GM20000 (cell line): Measurements from ENCODE around the gene MCM6.

Source experiments
- DNase-seq: peaks from one replicate; pipeline ENCODE4 v3.0.0; 2012; ENCODE audit warnings: low spot score
- CTCF ChIP-seq: IDR thresholded peaks from 2 replicates; pipeline ENCODE4 v1.5.1; 2012; ENCODE audit warnings: mild to moderate bottlenecking, control low read depth; ENCODE audit errors: extremely low read depth, missing control alignments

MCM6 gene

GRCh38 chr2:135832891-135833290 lies 43.4 kb downstream of the MCM6 start:
- no peak for DNase-seq
- no peak for TF ChIP-seq CTCF

GRCh38 chr2:135831180-135831812 lies 44.9 kb downstream of the MCM6 start:
- TF ChIP-seq CTCF, result no peak
- no peak for DNase-seq

GRCh38 chr2:135829378-135830135 lies 46.7 kb downstream of the MCM6 start:
- DNase-seq, result no peak
- TF ChIP-seq CTCF, result no peak

- TF ChIP-seq CTCF, result no peak
- no peak for DNase-seq
Measured at GRCh38 chr2:135826544-135826943, 49.7 kb downstream of the MCM6 start.

DNA sequence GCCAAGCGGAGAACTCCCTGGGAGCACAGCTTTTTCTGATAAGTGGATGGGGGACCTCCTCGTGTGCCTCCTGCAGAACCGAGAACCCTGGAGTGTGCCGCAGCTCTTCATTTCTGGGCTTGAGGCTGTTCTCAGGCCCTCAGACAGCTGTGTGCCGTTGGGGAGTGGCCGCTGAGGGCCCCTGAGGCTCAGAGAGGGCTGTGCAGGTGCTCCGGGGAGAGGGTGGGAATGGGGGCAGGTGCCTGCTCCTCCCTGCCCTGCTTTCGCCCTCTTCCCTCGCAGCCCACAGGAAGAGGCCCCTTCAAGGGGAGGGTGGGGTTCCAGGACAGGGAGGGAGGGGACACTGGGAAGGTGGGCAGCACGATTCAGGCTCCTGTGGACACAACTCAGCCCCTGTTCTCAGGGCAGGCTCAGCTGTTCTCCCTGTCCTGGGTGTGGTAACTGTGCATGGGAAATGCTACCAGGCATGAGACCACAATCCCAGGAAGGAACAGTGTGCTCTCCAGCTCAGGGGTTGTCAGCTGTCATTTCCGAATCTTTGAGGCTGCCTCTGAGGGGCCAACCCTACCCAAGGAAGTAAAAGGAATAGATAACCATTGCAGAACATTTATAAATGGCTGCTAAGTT lies 50.6 kb downstream of the MCM6 start:
- no peak for DNase-seq
- no peak for TF ChIP-seq CTCF

DNA sequence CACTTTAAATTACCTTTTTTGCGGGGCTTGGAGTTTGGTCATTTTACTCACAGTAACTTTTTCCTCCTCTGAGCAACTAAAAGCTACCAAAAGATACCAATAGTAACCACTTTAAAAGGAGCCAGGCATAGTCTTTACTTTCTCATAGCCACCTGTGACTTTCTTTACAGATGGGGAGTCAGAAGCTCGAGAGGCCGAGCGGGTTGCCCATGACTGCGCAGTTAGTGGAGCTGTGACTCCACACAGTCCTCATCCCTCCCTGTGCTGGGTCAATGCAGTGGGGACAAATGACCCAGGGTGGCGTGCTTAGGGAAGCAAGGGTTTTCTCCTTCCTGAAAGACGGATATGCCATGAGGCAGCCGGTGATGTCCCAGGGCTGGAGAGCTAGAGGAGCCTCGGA lies 51.1 kb downstream of the MCM6 start:
- TF ChIP-seq CTCF, result no peak

GRCh38 chr2:135822855-135823254 lies 53.4 kb downstream of the MCM6 start:
- no peak for DNase-seq
- TF ChIP-seq CTCF, result no peak

More for the DNA sequence above, 51.1 kb downstream of the MCM6 start:
- no peak for DNase-seq
